ENCODE measurements around the gene TRIM54.
"Not testable (repeated sequence)": the region's sequence is repeated elsewhere in the genome, so short reads cannot be mapped to it uniquely, and the experiment has no call there.

The TRIM54 gene

DNA sequence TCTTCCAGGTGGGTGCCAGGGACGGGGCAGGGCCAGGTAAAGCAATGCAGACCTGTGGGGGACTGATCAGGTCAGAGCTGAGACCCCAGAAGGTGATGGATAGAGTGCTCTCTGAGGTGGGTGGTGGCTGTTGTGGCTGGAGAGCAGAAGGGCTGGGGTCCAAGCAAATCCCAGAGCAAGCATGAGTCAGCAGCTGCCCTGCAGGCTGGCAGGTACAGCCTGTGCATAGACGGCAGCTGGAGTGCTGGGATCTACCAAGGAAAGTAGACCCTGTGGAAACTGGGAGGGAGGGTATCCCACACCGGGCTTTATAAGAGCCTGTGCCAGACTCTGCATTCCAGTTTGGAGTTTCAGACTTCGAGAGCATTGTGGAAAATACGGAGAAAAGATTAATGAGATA is 663 bp downstream of the TRIM54 start:
- no peak for DNase-seq (ENCODE audit: low read depth)

DNA sequence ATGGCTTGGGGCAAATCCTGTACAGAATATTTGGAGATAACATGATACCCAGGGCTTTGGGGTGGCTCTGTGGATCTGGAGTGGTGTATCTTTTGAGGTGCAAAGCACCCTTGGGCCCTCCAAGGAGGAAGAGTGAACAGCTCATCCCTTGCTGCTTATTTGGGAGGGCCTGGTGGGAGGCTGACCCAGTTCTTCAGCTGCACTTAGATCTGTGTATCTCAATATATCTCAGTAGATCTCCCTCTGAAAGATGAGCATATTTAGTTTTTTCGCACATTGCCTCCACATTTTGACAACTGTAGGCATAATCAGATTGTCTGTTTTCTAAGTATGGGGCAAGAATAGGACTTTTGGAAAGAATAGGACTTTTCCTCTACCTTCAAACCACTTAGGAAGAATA is 2.8 kb downstream of the TRIM54 start:
- DNase-seq (ENCODE audit: low read depth) = no peak

DNA sequence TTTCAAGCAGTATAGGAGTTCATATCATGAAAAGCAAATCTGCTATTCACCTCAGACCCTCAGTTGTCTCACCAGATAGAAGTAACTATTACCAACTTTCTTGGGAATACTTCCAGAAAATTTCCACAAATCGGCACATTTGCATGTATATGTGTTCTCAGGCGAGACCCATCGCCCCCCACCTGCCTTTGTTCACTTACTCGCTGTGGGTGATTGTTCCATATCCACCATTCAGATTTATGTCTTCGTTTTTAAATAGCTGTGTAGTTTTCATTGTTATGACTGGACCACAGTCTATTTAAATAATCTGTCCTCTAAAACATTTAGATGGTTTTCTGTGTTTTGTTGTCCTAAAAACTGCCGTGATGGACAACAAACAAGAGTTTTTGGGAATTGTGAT is 3.3 kb downstream of the TRIM54 start:
- DNase-seq (ENCODE audit: low read depth) = no peak

DNA sequence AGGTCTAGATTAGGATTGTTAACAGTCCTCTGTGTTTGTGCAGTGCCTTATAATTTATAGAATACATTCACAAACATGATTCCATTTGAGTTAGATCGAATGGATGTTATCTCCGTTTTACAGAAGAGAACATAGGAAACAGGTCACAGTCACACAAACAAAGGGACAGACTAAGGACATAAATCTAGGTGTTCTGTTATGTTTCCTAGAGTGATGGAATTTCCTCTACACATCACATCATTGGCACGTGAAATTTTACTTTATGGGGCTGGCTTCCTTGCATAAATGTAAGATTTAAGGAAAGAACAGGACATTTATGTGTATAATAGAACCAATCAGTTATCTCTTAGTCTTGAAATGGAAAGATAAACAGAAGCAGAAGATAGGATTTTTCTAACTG is 6.4 kb downstream of the TRIM54 start:
- DNase-seq (ENCODE audit: low read depth) = no peak

DNA sequence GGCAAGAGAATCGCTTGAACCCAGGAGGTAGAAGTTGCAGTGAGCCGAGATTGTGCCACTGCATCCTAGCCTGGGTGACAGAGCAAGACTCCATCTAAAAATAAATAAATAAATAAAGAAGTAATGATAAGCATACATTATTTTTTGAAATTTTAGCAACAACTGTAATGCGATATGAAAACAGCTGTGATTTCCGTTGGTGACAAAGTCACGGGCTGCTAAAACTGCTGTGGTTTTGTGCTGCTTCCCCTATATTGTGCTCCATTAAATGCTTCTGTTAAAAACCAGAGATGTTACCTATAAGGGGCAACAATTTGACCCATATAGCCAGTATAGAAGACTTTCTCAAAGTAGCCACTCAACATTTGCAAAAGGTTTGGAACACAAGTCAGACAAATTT is 8.3 kb downstream of the TRIM54 start:
- no peak for DNase-seq (ENCODE audit: low read depth)

DNA sequence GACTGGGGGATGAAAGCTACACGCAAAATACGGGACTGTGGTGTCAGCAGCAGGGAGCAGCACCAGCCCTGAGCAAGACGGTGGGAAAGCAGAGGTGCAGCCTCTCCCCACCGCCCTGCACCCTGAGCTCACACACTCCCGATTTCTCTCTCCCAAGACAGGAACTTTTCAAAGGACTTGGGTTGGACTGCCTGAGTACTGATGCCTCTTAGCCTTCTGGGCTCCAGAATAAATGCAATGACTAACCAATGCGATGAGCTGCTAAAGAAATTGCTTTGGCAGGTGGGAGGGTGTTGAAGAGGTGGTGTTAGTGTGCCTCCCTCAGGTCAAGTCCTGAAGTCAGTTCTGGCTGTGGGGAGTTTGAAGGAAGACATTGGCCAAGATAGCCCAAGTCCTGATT is 9.6 kb downstream of the TRIM54 start:
- no peak for DNase-seq (ENCODE audit: low read depth)

DNA sequence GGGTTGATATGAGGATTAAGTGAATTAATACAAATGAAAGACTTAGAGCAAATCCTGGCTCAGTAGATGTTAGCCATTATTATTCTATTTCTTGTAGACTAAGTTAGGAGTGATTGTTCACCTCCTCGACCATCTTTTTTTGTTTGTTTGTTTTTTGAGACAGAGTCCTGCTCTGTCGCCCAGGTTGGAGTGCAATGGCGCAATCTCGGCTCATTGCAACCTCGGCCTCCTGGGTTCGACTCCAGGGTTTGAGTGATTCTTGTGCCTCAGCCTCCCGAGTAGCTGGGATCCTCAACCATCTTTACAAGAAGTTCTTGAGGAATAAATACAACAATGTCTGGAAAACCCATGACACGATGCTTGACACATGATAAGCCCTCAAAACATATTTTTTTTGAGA is 12.7 kb downstream of the TRIM54 start:
- no peak for DNase-seq (ENCODE audit: low read depth)

DNA sequence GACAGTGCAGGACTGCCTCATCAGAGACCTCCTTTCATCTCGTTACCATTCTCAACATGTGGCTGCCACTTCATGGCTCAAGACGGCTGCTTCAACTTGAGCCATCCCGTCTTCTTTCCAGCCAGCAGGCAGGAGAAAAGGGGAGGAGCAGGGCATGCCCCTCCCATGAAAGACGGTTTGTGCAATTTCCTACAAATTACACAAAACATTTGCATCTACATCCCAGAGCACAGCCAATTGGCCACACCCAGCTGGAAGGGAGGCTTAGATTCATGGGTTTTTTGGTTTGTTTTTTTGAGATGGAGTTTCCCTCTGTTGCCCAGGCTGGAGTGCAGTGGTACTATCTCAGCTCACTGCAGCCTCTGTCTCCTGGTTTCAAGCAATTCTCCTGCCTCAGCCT is 14.3 kb downstream of the TRIM54 start:
- no peak for DNase-seq (ENCODE audit: low read depth)

DNA sequence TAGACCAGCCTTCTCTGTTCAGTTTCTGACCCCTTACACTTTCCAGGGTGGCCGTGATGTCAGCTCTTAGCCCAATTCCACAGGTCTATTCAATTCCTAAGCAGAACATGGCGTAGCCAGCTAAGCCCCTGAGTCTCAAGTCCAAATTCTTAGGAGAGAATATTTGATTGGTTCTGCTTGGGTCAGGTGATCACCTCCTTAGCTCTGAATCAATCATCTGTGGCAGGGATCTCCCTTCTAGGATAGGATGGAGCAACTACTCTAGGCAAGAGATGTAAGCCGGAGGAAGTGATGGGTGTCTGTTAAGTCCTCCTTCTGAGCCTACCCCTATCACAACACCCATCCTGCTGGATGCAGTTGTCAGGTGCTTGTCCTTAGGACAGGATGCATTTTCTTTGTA is 15.0 kb downstream of the TRIM54 start:
- DNase-seq (ENCODE audit: low read depth) = no peak

DNA sequence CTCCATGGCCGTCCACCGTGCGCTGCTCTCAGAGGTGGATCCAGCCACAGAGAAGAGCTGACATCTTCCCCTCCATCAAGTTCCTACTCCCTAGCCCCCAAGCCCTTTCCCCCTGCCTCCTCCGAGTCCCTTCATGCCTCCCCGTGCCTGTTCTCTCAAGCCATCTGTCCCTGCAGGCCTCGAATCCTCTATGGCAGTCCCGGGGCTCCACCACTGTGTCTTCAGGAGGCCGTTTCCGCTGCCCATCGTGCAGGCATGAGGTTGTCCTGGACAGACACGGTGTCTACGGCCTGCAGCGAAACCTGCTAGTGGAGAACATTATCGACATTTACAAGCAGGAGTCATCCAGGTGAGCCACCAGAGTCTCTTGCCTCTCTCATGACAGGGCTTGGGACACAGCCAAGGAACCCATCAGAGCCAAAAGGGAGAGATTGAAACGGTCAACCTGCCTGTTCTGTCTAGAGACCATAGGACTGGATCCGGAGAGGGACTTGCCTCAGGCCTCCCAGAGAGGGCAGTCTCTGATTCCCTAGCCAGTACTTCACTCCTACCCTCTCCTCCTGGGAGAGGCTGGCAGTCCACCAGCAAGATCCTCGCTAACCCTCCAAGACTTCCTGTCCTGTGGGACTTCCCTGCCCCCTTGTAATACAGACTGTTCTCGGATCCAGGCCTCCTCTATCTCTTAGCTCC is 16.3 kb downstream of the TRIM54 start:
- DNase-seq (ENCODE audit: low read depth) = no peak

DNA sequence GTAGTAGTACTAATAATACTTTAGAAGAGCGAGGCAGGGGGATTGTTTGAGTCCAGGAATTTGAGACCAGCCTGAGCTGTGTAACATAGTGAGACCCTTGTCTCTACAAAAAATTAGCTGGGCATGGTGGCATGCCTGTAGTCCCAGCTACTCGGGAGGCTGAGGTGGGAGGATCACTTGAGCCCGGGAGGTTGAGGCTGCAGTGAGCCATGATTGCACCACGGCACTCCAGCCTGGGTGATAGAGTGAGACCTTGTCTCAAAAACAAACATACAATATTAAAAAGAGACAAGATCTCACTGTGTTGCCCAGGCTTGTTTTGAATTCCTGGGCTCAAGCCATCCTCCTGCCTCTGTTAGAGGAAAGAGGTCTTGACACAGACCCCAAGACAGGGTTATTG is 18.4 kb downstream of the TRIM54 start:
- not testable (repeated sequence) for DNase-seq (ENCODE audit: low read depth)

DNA sequence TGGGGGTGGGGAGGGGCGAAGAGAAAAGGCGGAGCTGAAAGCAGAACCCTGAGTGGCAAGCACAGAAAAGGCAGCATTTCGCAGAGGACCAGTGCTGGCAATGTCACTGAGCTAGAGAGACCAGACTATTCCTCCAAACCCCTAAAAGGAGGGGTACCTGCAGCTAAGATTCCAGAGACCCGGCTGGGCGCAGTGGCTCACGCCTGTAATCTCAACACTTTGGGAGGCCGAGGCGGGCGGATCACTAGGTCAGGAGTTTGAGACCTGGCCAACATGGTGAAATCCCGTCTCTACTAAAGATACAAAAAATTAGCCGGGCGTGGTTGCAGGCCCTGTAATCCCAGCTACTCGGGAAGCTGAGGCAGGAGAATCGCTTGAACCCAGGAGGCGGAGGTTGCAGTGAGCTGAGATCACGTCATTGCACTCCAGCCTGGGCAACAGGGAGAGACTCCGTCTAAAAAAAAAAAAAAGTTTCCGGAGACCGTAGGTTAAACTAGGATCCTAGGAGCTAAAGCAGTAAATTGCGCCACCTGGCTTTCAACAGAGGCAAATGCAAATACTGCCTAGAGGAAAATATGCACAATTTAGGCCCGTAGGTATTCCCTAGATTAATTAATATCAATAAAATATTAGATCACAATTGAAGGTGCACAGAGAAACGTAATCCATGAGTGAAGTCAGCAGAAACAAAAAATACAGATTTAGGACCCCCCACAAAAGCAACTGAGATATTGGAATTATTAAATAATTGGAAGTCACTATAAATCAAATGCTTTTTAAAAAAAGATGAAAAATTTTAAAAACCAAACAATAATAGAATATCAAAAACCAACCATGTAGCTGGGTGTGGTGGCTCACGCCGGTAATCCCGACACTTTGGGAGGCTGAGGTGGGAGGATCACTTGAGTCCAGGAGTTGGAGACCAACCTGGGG is 21.1 kb downstream of the TRIM54 start:
- DNase-seq (ENCODE audit: low read depth) = peak; percentile 72

DNA sequence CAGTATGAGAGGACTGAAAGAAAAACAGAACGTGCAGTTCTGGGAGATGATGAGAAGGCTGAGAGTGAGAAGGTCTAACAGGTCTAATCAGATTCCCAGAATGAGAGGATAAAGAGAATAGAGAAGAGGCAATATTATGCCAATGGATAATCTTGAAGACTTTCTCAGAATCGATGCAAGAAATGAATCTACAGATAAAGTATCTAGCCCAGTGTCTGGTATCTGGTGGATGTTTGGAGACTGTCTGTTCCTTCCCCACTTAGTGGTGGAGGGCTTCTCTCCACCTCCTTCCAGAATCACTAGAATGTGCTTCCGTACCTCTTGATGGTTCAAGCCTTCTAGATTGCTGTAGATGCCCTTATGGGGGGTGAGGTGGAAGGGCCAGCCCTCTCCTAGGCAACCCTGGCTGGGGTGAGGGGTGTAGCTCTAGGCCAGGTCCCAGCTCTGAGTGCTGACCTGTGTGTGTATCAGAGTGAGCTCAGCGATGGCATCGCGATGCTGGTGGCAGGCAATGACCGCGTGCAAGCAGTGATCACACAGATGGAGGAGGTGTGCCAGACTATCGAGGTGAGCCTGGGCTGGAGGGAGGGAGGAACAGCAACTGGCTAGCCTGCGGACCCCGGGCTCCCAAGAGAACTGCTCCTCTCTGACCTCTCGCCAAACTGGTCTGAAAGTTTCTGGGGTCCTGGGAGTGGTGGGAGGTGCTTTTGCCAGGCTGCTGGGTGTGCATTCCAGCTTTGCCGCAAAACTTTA is 22.4 kb downstream of the TRIM54 start:
- no peak for DNase-seq (ENCODE audit: low read depth)

DNA sequence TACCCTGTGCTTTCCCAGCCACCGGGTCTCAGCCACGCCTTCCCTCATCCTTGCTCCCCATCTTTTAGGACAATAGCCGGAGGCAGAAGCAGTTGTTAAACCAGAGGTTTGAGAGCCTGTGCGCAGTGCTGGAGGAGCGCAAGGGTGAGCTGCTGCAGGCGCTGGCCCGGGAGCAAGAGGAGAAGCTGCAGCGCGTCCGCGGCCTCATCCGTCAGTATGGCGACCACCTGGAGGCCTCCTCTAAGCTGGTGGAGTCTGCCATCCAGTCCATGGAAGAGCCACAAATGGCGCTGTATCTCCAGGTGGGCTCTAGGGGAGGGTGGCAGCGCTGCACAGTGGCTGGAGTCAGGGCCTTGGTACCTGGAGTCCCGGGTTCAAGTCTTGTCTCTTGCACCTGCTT is 23.3 kb downstream of the TRIM54 start:
- no peak for DNase-seq (ENCODE audit: low read depth)

DNA sequence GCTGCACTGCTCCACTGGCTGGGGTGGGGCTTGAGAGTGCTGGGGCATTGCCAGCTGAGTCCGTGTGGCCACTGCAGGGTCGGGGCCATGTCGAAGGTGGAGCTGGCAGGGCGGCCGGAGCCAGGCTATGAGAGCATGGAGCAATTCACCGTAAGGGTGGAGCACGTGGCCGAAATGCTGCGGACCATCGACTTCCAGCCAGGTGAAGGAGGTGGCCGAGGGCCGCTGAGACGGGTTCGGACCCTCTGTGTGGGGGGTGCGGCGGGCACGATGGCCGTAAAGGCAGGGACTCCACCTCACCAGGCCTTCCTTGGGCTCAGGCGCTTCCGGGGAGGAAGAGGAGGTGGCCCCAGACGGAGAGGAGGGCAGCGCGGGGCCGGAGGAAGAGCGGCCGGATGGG is 23.9 kb downstream of the TRIM54 start:
- no peak for DNase-seq (ENCODE audit: low read depth)

DNA sequence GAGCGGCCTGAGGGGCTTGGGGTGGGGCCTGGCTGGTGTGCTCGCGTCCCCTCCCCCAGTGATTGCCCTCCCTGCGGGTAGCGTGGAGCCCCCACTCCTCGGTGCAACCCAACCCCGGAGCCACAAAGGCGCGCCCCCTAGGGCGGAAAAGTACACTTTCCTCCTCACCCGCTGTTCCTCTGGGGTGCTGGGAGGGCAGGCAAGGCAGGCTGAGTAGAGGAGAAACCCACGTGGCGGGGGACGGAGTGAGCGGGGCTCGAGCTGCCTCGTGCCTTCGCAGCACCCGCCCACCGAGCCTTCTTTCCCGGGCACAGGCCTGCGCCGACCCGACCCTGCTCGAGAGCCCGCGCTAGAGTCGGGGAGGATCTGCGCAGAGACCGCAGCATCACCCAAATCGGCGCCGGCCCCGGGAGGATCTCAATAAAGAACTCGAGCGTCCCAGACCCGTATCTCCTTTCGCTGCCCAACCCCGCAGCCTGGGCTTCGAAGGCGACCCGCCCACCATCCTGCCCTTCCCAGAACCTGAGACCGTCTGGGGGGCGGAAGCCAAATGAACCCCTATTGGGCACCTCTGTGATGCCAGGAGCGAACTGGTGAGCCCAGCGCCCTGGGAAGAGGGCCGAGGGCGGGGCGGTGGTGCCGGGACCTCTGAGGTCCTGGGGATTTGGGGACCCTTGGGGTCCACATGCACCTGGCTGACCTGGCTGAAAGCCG is 24.5 kb downstream of the TRIM54 start:
- DNase-seq (ENCODE audit: low read depth) = no peak

DNA sequence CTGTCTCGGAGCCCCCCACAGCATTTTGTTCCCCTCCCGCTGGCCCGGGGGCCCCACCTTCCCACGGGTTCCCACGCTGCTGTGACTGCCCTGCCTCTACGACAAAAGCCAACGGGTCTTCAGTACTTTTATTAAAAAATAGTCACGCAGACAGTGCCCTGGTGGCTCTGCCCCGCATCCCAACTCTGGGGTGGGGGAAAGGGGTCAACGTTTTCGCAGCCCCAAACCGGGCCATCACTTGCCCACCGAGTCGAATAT is 25.0 kb downstream of the TRIM54 start:
- DNase-seq (ENCODE audit: low read depth) = no peak

DNA sequence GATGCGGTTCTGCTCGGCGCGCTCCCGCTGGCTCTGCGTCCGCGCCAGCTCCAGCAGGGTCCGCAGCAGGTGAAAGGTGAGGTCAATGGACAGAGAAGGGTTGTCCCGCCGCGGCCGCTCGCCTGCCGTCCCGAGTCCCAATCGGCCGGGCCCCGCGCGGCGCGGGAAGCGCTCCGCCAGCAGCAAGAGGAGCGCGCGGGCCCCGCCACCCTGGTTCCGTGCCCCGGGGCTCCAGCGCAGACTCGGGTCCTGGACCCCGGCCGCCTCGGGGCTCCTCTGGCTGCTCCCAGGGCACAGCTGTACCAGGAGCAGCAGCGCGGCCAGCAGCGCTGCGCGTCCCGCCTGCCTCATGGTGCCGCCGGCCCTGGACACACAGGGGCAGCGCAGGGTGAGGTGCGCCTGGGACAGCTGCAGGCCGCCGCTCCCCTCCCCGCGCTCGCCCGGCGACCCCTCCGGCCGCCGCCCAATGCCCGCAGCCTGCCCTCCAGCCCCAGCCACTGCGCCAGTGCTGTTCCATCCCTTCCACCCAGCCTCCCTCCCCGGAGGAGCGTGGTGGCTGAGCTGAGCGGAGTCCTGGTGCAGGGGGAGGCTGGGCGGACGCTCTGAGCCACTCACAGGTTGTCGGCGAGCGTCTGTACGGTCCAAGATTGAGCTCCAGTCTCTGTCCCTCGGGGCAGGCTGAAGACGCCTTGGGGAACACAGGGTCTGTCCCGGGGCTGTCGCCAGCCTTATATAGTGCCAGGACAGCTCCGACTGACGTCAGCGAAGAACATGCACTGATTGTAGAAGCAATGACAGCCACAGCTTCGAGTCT is 25.5 kb downstream of the TRIM54 start:
- DNase-seq (ENCODE audit: low read depth) = no peak

DNA sequence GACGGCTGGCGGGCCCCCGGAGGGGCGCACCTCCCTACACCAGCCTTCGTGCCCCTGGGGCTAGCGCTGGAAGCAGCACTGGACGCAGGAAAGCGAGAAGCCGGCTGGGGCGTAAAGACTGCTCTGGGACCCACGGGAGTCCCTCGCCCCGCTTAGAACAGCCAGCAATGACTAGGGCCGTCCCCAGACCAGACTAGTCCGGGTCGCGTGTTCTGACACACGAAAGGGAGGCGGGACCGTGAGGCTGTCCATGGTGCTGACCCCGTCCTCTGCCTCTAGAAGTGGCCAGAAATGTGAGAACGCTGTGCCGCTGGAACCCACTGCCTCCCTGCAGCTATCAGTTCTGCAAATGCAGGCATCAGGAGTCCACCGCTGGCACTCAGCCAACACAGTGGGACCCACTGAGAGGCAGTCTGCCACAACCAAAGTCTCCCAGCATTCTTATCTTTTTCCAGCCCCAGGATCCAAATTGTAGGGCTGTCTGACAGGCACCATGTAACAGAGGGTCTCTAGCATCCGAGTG is 26.2 kb downstream of the TRIM54 start, which contains the start of gene UCN:
UCN (minus strand) TSS at position 87 of the 523 bp plus-strand sequence. CDS start 550 bp downstream, outside the sequence.
- DNase-seq (ENCODE audit: low read depth) = no peak

DNA sequence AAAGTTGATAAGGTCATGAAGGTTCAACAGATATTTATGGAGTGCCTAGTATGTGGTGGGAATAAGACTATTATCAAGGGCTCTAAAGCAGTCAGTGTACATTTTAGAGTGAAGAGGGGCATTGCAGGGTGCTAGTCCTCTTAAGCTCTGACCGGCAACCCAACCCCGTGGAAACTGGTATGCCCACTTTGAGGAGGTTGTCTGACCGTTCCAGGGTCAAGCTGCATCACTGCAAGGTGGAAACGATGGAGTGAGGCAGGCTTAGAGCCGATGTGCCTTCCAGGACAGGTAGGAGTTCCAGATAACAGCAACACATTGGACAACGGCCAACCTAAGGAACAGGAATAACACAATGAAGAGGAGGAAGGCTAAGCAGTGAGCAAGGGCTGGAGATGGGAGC is 27.4 kb downstream of the TRIM54 start:
- no peak for DNase-seq (ENCODE audit: low read depth)

DNA sequence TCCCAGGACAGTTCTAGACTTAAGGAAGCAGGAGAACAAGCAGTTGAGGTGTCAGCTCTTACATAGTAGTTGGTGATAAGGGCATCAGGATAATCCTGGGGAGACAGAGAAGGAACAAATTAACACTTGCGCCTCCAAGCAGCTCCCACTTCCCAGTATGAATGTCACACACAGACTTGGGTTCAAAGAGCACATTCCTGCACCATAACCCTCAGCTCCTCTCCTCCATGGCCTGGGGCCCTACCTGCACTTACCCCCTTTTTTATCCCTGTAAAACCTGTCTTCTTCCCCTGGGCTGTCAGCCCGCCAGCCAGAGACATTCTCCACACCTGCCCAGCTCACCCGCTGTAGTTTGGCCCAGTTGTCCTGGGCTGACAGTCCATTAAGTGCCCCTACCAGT is 29.9 kb downstream of the TRIM54 start:
- no peak for DNase-seq (ENCODE audit: low read depth)

Data from fibroblast of the conjunctiva (primary cell).